NB4 (cell line): Measurements from ENCODE around the gene RAB26.

Experiments
- DNase-seq: peaks from one replicate; pipeline ENCODE4 v3.0.0; 2010; ENCODE audit warnings: low read depth
- H3K4me3 ChIP-seq: one replicate; pipeline ENCODE4 v1.5.1; 2011; ENCODE audit warnings: mild to moderate bottlenecking, low read depth, low read length, moderate library complexity
- MAX ChIP-seq: IDR thresholded peaks from 2 replicates; pipeline ENCODE4 v1.6.1; 2011; ENCODE audit warnings: low read depth, low read length
- MYC ChIP-seq: IDR thresholded peaks from 2 replicates; pipeline ENCODE4 v1.6.1; 2011; ENCODE audit warnings: low read depth, low read length
- POLR2A ChIP-seq: IDR thresholded peaks from 2 replicates; pipeline ENCODE4 v1.6.1; 2011; ENCODE audit warnings: mild to moderate bottlenecking; ENCODE audit not compliant: insufficient read length; ENCODE audit errors: extremely low read depth
- TF ChIP-seq, protein P1 (sequence below): IDR thresholded peaks from one replicate; pipeline ENCODE4 v1.5.1; 2012; ENCODE audit warnings: low read depth, low read length

The RAB26 gene

DNA sequence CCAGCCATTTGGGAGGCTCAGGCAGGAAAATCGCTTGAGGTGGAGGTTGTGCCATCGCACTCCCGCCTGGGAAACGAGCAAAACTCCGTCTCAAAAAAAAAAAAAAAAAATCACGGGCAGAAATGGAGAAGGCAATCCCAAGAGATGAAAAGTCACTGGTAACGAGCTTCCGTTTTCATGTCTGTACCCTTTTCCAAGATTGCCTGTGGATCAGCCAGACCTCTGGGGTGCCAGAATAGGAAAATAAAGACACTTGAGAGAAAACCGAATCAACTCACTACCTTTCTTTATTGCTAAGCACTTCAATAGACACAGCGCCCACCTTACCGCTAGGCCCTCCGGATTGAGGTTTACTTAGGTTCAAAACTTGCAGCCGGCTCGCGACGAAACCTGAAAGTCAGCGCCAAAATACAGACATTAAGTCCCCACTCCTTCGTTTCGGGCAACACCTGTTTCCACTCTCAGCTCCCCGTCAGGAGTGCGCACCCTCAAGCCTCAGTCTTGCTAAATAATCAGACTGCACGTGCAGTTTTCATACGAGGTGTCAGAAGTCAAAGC, 6.2 kb downstream of the RAB26 start:
- peak overlapping the region; percentile 100 for H3K4me3 ChIP-seq
- DNase-seq: no peak
- TF ChIP-seq, protein P1, sequence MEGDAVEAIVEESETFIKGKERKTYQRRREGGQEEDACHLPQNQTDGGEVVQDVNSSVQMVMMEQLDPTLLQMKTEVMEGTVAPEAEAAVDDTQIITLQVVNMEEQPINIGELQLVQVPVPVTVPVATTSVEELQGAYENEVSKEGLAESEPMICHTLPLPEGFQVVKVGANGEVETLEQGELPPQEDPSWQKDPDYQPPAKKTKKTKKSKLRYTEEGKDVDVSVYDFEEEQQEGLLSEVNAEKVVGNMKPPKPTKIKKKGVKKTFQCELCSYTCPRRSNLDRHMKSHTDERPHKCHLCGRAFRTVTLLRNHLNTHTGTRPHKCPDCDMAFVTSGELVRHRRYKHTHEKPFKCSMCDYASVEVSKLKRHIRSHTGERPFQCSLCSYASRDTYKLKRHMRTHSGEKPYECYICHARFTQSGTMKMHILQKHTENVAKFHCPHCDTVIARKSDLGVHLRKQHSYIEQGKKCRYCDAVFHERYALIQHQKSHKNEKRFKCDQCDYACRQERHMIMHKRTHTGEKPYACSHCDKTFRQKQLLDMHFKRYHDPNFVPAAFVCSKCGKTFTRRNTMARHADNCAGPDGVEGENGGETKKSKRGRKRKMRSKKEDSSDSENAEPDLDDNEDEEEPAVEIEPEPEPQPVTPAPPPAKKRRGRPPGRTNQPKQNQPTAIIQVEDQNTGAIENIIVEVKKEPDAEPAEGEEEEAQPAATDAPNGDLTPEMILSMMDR: no peak
- TF ChIP-seq POLR2A (no peak), MYC (no peak), MAX (no peak)

DNA sequence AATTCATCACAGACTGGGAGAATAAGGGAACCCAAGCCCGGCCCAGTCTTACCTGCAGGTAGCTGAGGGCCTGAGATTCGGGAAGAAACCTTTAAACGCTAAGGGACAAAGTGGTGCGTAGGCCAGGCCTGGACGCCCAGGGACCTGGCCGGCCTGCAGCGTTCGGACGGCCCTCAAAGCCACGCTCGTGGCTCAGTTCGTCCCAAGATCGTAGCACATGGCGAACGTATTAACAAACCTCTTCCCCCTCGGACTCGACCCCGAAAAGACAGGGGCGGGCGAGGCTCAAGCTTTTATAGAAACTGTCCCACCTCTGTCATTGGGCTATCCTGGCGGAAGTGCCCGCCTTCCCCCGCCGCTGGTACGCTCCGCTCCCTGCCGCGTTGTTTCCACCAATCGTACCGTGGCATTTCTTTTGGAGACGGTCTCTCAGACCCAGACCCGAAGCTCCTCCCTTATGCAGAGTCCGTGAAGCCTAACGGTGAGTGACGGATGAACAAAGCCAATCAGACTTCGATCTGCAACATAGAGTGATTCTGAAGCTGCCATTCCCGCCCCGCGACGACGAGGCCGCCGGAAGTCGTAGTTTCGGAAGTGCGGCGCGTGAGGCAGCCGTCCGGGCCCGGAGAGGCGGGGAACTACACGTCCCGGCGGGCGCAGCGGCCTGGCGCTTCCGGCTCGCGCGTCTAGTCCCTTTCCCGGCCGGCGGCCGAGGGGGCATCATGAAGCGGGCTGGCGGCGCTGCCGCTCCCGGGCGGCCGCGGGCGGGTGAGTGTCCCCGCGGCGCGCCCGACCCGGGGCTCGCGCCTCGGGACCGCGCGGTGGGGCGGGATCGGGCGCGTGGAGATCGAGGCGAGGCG, 6.9 kb downstream of the RAB26 start, which contains the start of gene TRAF7:
Gene TRAF7, plus strand, starts transcription at position 692 of the 860 bp plus-strand sequence. CDS start 8,139 bp downstream, outside the sequence.
- TF ChIP-seq MAX: peak; percentile 94
- peak; percentile 97 for TF ChIP-seq MYC
- TF ChIP-seq POLR2A: peak; percentile 100
- TF ChIP-seq, protein P1: no peak
- peak within 1 kb of the TSS; percentile 100 for H3K4me3 ChIP-seq
- peak; percentile 100 for DNase-seq

DNA sequence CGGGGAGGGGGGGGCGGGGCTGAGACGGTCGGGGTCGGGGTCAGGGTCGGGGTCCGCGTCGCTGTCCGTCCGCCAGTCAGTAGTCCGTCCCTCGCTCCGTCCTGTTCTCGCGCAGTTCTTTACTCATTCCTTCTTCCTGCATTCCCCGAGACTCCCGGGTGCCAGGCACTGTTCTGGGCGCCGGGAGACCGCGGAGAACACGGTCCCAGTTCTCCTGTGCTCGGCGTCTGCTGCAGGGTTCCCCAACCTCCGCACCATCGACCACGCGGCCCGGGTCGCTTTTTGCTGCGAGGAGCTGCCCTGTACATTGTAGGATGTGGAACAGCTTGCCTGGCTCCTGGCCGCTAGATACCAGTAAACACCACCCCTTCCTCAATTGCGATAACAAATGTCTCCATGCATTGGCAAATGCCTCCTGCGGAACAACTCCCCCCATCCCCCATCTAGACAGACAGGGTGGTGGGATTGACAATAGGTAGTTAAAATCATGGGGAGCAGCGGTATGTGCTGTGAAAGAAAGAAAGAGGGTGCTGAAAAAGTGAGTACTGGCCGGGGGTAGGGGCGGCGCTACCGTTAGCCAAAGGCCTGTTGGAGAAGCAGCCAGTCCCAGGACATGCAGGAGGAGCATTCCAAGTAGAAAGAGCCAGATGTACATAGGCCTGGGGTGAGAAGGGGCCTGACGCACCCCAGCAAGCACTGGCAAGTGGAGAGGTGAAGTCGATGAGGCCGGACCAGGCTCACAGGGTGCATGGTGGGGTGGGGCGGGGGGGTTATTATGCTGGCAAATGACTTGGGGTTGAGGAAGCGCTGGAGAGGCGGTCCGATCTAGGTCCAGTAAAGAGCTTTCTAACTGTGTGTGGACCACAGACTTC, 7.8 kb downstream of the RAB26 start:
- DNase-seq: peak; percentile 63
- TF ChIP-seq MAX (no peak), MYC (peak; percentile 39; the same call in 1 of the 2 replicates)
- peak overlapping the region; percentile 94 for H3K4me3 ChIP-seq

- H3K4me3 ChIP-seq: peak overlapping the region; percentile 94
- no peak for DNase-seq
- TF ChIP-seq, protein P1: no peak
- no peak for TF ChIP-seq POLR2A
- no peak for TF ChIP-seq MYC
- TF ChIP-seq MAX: no peak
Measured at GRCh38 chr16:2156849-2157224, 8.4 kb downstream of the RAB26 start.

DNA sequence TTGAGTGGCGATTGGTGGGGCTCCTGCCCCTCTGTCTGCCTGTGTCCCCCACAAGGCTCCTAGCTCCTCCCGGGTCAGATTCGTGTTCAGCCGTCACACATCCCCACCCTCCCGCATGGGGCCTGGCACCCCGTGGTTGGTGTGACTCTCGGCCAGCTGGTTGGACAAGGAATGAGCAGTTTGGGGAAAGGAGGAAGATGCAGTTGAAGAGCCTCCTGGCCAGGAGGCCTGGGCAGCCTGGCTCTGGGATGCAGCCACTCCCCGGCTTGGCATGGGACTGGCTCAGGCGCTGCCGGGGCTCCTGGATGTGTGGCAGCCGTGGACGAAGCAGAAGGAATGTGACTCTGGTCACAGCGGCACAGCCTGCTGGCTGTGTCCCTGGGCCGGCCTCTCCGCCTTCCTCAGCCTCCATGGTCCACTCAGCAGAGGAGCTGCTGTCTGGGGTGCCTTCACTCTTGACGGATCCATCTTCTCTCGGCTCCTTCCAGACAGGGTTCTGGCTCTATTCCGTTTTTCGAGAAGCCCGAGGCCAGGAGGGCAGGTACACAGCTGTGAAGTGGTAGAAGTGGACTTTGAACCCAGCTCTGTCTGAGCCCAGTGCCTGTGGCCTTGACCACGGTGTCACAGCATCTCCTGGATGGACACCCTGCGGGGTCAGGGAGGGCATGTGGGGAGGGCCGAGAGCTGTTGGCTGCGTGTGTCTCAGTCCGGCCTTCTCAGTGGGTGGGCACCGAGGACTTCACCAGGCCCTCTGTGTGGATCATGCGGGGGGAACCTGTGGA, 9.2 kb downstream of the RAB26 start:
- DNase-seq: no peak
- peak overlapping the region; percentile 94 for H3K4me3 ChIP-seq
- TF ChIP-seq, protein P1: no peak
- TF ChIP-seq MYC: no peak
- no peak for TF ChIP-seq MAX
- TF ChIP-seq POLR2A: no peak
